Measurements from ENCODE around the gene CEP57. TPM values are rescaled to one million over a fixed set of nuclear protein-coding genes. Genes with fewer than 3 reads are reported as not detected.
"Not testable (repeated sequence)": the region's sequence is repeated elsewhere in the genome, so short reads cannot be mapped to it uniquely, and the experiment has no call there.

CEP57 gene
- polyA plus RNA-seq, 2 donors = 10.6 to 11.1 TPM

- Histone ChIP-seq H3K4me3 (ENCODE audit: low read depth in 1 of 2, low read length in 2 of 2) (no peak overlapping the region), H3K27me3 (ENCODE audit: control insufficient read depth in 1 of 2, insufficient read depth in 2 of 2, low read length in 2 of 2) (no peaks in the 10 kb centered on the region), H3K36me3 (ENCODE audit: control insufficient read depth in 2 of 2, insufficient read depth in 2 of 2, low read length in 1 of 2) (peaks cover 0 to 3% of the 10 kb centered on the region in 2 donors), H3K4me1 (ENCODE audit: control insufficient read depth in 2 of 2, insufficient read depth in 2 of 2, low read length in 1 of 2) (no peaks in the 10 kb centered on the region), H3K27ac (ENCODE audit: low read depth in 2 of 2, low read length in 1 of 2) (no peak overlapping the region), H3K9me3 (ENCODE audit: control insufficient read depth in 2 of 2, insufficient read depth in 1 of 2, low read depth in 1 of 2, low read length in 1 of 2) (no peaks in the 10 kb centered on the region)
- 90 to 96% methylated on average over 1 of the region's 1 CpG for WGBS, 2 donors
Measured at GRCh38 chr11:95845167-95845566, 54.9 kb downstream of the CEP57 start.

GRCh38 chr11:95849087-95849825, 59.0 kb downstream of the CEP57 start:
- no peak overlapping the region for H3K4me3 ChIP-seq (ENCODE audit: low read depth in 1 of 2, low read length in 2 of 2)
- H3K36me3 ChIP-seq (ENCODE audit: control insufficient read depth in 2 of 2, insufficient read depth in 2 of 2, low read length in 1 of 2) = peaks cover 0 to 3% of the 10 kb centered on the region in 2 donors
- no peak overlapping the region for H3K27ac ChIP-seq (ENCODE audit: low read depth in 2 of 2, low read length in 1 of 2)
- WGBS, 2 donors = 68 to 70% methylated on average over 6 of the region's 6 CpGs
- H3K4me1 ChIP-seq (ENCODE audit: control insufficient read depth in 2 of 2, insufficient read depth in 2 of 2, low read length in 1 of 2) = no peaks in the 10 kb centered on the region
- no peaks in the 10 kb centered on the region for H3K9me3 ChIP-seq (ENCODE audit: control insufficient read depth in 2 of 2, insufficient read depth in 1 of 2, low read depth in 1 of 2, low read length in 1 of 2)
- no peaks in the 10 kb centered on the region for H3K27me3 ChIP-seq (ENCODE audit: control insufficient read depth in 1 of 2, insufficient read depth in 2 of 2, low read length in 2 of 2)

- Histone ChIP-seq H3K27ac (ENCODE audit: low read depth in 2 of 2, low read length in 1 of 2) (no peak overlapping the region), H3K36me3 (ENCODE audit: control insufficient read depth in 2 of 2, insufficient read depth in 2 of 2, low read length in 1 of 2) (no peaks in the 10 kb centered on the region), H3K4me3 (ENCODE audit: low read depth in 1 of 2, low read length in 2 of 2) (no peak overlapping the region), H3K4me1 (ENCODE audit: control insufficient read depth in 2 of 2, insufficient read depth in 2 of 2, low read length in 1 of 2) (no peaks in the 10 kb centered on the region), H3K27me3 (ENCODE audit: control insufficient read depth in 1 of 2, insufficient read depth in 2 of 2, low read length in 2 of 2) (no peaks in the 10 kb centered on the region), H3K9me3 (ENCODE audit: control insufficient read depth in 2 of 2, insufficient read depth in 1 of 2, low read depth in 1 of 2, low read length in 1 of 2) (no peaks in the 10 kb centered on the region)
Measured at GRCh38 chr11:95850137-95850536, 59.8 kb downstream of the CEP57 start.

GRCh38 chr11:95853138-95853537, 62.8 kb downstream of the CEP57 start:
- no peaks in the 10 kb centered on the region for H3K36me3 ChIP-seq (ENCODE audit: control insufficient read depth in 2 of 2, insufficient read depth in 2 of 2, low read length in 1 of 2)
- H3K4me1 ChIP-seq (ENCODE audit: control insufficient read depth in 2 of 2, insufficient read depth in 2 of 2, low read length in 1 of 2) = no peaks in the 10 kb centered on the region
- H3K9me3 ChIP-seq (ENCODE audit: control insufficient read depth in 2 of 2, insufficient read depth in 1 of 2, low read depth in 1 of 2, low read length in 1 of 2) = no peaks in the 10 kb centered on the region
- no peak overlapping the region for H3K27ac ChIP-seq (ENCODE audit: low read depth in 2 of 2, low read length in 1 of 2)
- no peak overlapping the region for H3K4me3 ChIP-seq (ENCODE audit: low read depth in 1 of 2, low read length in 2 of 2)
- no peaks in the 10 kb centered on the region for H3K27me3 ChIP-seq (ENCODE audit: control insufficient read depth in 1 of 2, insufficient read depth in 2 of 2, low read length in 2 of 2)

GRCh38 chr11:95853862-95854261, 63.6 kb downstream of the CEP57 start:
- Histone ChIP-seq H3K4me3 (ENCODE audit: low read depth in 1 of 2, low read length in 2 of 2) (no peak overlapping the region), H3K36me3 (ENCODE audit: control insufficient read depth in 2 of 2, insufficient read depth in 2 of 2, low read length in 1 of 2) (no peaks in the 10 kb centered on the region), H3K27me3 (ENCODE audit: control insufficient read depth in 1 of 2, insufficient read depth in 2 of 2, low read length in 2 of 2) (no peaks in the 10 kb centered on the region), H3K4me1 (ENCODE audit: control insufficient read depth in 2 of 2, insufficient read depth in 2 of 2, low read length in 1 of 2) (no peaks in the 10 kb centered on the region), H3K27ac (ENCODE audit: low read depth in 2 of 2, low read length in 1 of 2) (no peak overlapping the region), H3K9me3 (ENCODE audit: control insufficient read depth in 2 of 2, insufficient read depth in 1 of 2, low read depth in 1 of 2, low read length in 1 of 2) (no peaks in the 10 kb centered on the region)
- 88 to 93% methylated on average over 2 of the region's 2 CpGs for WGBS, 2 donors

- not testable (repeated sequence) for H3K36me3 ChIP-seq (ENCODE audit: control insufficient read depth in 2 of 2, insufficient read depth in 2 of 2, low read length in 1 of 2); H3K27me3 ChIP-seq (ENCODE audit: control insufficient read depth in 1 of 2, insufficient read depth in 2 of 2, low read length in 2 of 2); H3K4me3 ChIP-seq (ENCODE audit: low read depth in 1 of 2, low read length in 2 of 2); H3K4me1 ChIP-seq (ENCODE audit: control insufficient read depth in 2 of 2, insufficient read depth in 2 of 2, low read length in 1 of 2); H3K9me3 ChIP-seq (ENCODE audit: control insufficient read depth in 2 of 2, insufficient read depth in 1 of 2, low read depth in 1 of 2, low read length in 1 of 2); H3K27ac ChIP-seq (ENCODE audit: low read depth in 2 of 2, low read length in 1 of 2)
- 82 to 88% methylated on average over 5 of the region's 5 CpGs for WGBS, 2 donors
Measured at GRCh38 chr11:95854362-95854761, 64.1 kb downstream of the CEP57 start.

- 92 to 93% methylated on average over 4 of the region's 4 CpGs for WGBS, 2 donors
- H3K27ac ChIP-seq (ENCODE audit: low read depth in 2 of 2, low read length in 1 of 2); H3K4me3 ChIP-seq (ENCODE audit: low read depth in 1 of 2, low read length in 2 of 2); H3K27me3 ChIP-seq (ENCODE audit: control insufficient read depth in 1 of 2, insufficient read depth in 2 of 2, low read length in 2 of 2); H3K4me1 ChIP-seq (ENCODE audit: control insufficient read depth in 2 of 2, insufficient read depth in 2 of 2, low read length in 1 of 2); H3K36me3 ChIP-seq (ENCODE audit: control insufficient read depth in 2 of 2, insufficient read depth in 2 of 2, low read length in 1 of 2); H3K9me3 ChIP-seq (ENCODE audit: control insufficient read depth in 2 of 2, insufficient read depth in 1 of 2, low read depth in 1 of 2, low read length in 1 of 2): not testable (repeated sequence)
Measured at GRCh38 chr11:95860024-95860423, 69.7 kb downstream of the CEP57 start.

- Histone ChIP-seq H3K36me3 (ENCODE audit: control insufficient read depth in 2 of 2, insufficient read depth in 2 of 2, low read length in 1 of 2) (peaks cover 0 to 2% of the 10 kb centered on the region in 2 donors), H3K27me3 (ENCODE audit: control insufficient read depth in 1 of 2, insufficient read depth in 2 of 2, low read length in 2 of 2) (no peaks in the 10 kb centered on the region), H3K27ac (ENCODE audit: low read depth in 2 of 2, low read length in 1 of 2) (no peak overlapping the region), H3K4me3 (ENCODE audit: low read depth in 1 of 2, low read length in 2 of 2) (no peak overlapping the region), H3K9me3 (ENCODE audit: control insufficient read depth in 2 of 2, insufficient read depth in 1 of 2, low read depth in 1 of 2, low read length in 1 of 2) (no peaks in the 10 kb centered on the region), H3K4me1 (ENCODE audit: control insufficient read depth in 2 of 2, insufficient read depth in 2 of 2, low read length in 1 of 2) (no peaks in the 10 kb centered on the region)
- 92 to 95% methylated on average over 2 of the region's 2 CpGs for WGBS, 2 donors
Measured at GRCh38 chr11:95863486-95864140, 73.3 kb downstream of the CEP57 start.

GRCh38 chr11:95867105-95867504, 76.8 kb downstream of the CEP57 start:
- Histone ChIP-seq H3K4me3 (ENCODE audit: low read depth in 1 of 2, low read length in 2 of 2) (no peak overlapping the region), H3K27ac (ENCODE audit: low read depth in 2 of 2, low read length in 1 of 2) (no peak overlapping the region), H3K4me1 (ENCODE audit: control insufficient read depth in 2 of 2, insufficient read depth in 2 of 2, low read length in 1 of 2) (no peaks in the 10 kb centered on the region), H3K27me3 (ENCODE audit: control insufficient read depth in 1 of 2, insufficient read depth in 2 of 2, low read length in 2 of 2) (no peaks in the 10 kb centered on the region), H3K36me3 (ENCODE audit: control insufficient read depth in 2 of 2, insufficient read depth in 2 of 2, low read length in 1 of 2) (peaks cover 0 to 2% of the 10 kb centered on the region in 2 donors), H3K9me3 (ENCODE audit: control insufficient read depth in 2 of 2, insufficient read depth in 1 of 2, low read depth in 1 of 2, low read length in 1 of 2) (no peaks in the 10 kb centered on the region)
- 85 to 90% methylated on average over 6 of the region's 6 CpGs for WGBS, 2 donors

GRCh38 chr11:95870877-95871276, 80.6 kb downstream of the CEP57 start:
- not testable (repeated sequence) for H3K27me3 ChIP-seq (ENCODE audit: control insufficient read depth in 1 of 2, insufficient read depth in 2 of 2, low read length in 2 of 2); H3K9me3 ChIP-seq (ENCODE audit: control insufficient read depth in 2 of 2, insufficient read depth in 1 of 2, low read depth in 1 of 2, low read length in 1 of 2); H3K4me3 ChIP-seq (ENCODE audit: low read depth in 1 of 2, low read length in 2 of 2); H3K36me3 ChIP-seq (ENCODE audit: control insufficient read depth in 2 of 2, insufficient read depth in 2 of 2, low read length in 1 of 2); H3K4me1 ChIP-seq (ENCODE audit: control insufficient read depth in 2 of 2, insufficient read depth in 2 of 2, low read length in 1 of 2); H3K27ac ChIP-seq (ENCODE audit: low read depth in 2 of 2, low read length in 1 of 2)
- WGBS, 2 donors = 79 to 90% methylated on average over 3 of the region's 3 CpGs

Data from esophagus (tissue), 2 donors.